ENCODE measurements around the gene M6PR.
"Not testable (repeated sequence)": the region's sequence is repeated elsewhere in the genome, so short reads cannot be mapped to it uniquely, and the experiment has no call there.

The M6PR gene

DNA sequence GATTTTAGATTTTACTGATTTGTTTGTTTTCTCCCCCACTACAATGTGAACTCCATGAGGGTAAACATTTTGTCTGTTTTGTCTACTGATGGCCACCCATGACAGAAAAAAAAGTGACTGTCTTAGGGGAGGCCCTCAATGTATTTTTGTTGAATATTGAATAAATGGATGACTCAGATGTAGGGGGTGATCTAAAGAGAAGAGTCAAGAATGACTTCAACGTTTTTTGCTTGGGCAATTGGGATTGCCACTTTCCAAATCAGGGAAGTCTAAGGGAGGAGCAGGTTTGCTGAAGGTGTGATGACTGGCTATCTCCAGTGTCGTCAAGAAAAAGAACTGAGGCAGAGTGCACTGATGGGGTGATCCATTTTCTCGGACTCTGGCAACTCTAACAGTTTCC, 45.8 kb downstream of the M6PR start:
- Histone ChIP-seq H3K4me3 (ENCODE audit: severe bottlenecking) (no peak overlapping the region), H3K27me3 (ENCODE audit: insufficient read depth, poor library complexity, severe bottlenecking) (no peaks in the 10 kb centered on the region), H3K4me1 (ENCODE audit: insufficient read depth, poor library complexity, severe bottlenecking) (no peaks in the 10 kb centered on the region), H3K9me3 (ENCODE audit: severe bottlenecking) (no peaks in the 10 kb centered on the region), H3K27ac (ENCODE audit: poor library complexity, severe bottlenecking) (no peak overlapping the region), H3K36me3 (ENCODE audit: low read depth) (no peaks in the 10 kb centered on the region)
- ATAC-seq (ENCODE audit: low read depth) (no peak), DNase-seq (ENCODE audit: low spot score) (no peak)
- TF ChIP-seq, protein P1, sequence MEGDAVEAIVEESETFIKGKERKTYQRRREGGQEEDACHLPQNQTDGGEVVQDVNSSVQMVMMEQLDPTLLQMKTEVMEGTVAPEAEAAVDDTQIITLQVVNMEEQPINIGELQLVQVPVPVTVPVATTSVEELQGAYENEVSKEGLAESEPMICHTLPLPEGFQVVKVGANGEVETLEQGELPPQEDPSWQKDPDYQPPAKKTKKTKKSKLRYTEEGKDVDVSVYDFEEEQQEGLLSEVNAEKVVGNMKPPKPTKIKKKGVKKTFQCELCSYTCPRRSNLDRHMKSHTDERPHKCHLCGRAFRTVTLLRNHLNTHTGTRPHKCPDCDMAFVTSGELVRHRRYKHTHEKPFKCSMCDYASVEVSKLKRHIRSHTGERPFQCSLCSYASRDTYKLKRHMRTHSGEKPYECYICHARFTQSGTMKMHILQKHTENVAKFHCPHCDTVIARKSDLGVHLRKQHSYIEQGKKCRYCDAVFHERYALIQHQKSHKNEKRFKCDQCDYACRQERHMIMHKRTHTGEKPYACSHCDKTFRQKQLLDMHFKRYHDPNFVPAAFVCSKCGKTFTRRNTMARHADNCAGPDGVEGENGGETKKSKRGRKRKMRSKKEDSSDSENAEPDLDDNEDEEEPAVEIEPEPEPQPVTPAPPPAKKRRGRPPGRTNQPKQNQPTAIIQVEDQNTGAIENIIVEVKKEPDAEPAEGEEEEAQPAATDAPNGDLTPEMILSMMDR (IDR thresholded peaks at IDR 0.05; ENCODE audit: poor library complexity, severe bottlenecking): no peak

DNA sequence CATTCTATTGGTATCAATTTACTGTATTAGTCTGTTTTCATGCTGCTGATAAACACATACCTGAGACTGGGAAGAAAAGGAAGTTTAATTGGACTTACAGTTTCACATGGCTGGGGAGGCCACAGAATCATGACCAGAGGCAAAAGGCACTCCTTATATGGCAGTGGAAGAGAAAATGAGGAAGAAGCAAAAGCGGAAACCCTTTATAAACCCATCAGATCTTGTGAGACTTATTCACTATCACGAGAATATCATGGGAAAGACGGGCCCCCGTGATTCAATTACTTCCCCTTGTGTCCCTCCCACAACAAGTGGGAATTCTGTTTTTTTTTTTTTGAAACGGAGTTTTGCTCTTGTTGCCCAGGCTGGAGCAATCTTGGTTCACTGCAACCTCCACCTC, 46.7 kb downstream of the M6PR start:
- not testable (repeated sequence) for H3K4me3 ChIP-seq (ENCODE audit: severe bottlenecking); H3K36me3 ChIP-seq (ENCODE audit: low read depth); H3K9me3 ChIP-seq (ENCODE audit: severe bottlenecking); ATAC-seq (ENCODE audit: low read depth); DNase-seq (ENCODE audit: low spot score); H3K27me3 ChIP-seq (ENCODE audit: insufficient read depth, poor library complexity, severe bottlenecking); H3K27ac ChIP-seq (ENCODE audit: poor library complexity, severe bottlenecking); H3K4me1 ChIP-seq (ENCODE audit: insufficient read depth, poor library complexity, severe bottlenecking)

DNA sequence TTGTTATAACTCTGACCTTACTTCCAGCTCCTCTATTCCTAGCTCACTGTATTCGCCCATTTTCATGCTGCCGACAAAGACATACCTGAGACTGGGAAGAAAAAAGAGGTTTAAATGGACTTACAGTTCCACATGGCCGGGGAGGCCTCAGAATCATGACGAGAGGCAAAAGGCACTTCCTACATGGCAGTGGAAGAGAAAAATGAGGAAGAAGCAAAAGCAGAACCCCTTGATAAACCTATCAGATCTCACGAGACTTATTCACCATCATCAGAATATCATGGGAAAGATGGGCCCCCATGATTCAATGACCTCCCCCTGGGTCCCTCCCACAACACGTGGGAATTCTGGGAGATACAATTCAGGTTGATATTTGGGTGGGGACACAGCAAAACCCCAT, 49.6 kb downstream of the M6PR start:
- Histone ChIP-seq H3K4me3 (ENCODE audit: severe bottlenecking) (no peak overlapping the region), H3K9me3 (ENCODE audit: severe bottlenecking) (no peaks in the 10 kb centered on the region), H3K27me3 (ENCODE audit: insufficient read depth, poor library complexity, severe bottlenecking) (no peaks in the 10 kb centered on the region), H3K4me1 (ENCODE audit: insufficient read depth, poor library complexity, severe bottlenecking) (no peaks in the 10 kb centered on the region), H3K27ac (ENCODE audit: poor library complexity, severe bottlenecking) (no peak overlapping the region), H3K36me3 (ENCODE audit: low read depth) (no peaks in the 10 kb centered on the region)
- TF ChIP-seq, protein P1 (IDR thresholded peaks at IDR 0.05; ENCODE audit: poor library complexity, severe bottlenecking): no peak
- ATAC-seq (ENCODE audit: low read depth): no peak
- DNase-seq (ENCODE audit: low spot score): no peak

DNA sequence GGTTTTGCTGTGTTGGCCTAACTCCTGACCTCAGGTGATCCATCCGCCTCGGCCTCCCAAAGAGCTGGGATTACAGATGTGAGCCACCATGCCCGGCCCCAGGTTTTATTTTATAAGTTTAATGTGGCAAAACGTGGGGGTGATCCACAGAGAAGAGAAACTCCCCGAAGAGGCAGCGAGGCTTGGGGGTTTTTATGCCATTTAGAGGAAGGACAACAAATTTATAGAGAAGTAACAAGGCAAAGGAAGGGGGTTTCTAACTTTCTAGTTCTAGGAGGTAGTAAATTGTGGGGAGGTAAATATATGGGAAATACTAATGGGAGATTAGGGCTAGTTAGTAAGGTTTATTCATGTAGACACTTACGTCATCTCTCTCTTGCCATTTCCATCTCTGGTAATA, 52.4 kb downstream of the M6PR start:
- Histone ChIP-seq H3K4me1 (ENCODE audit: insufficient read depth, poor library complexity, severe bottlenecking) (no peaks in the 10 kb centered on the region), H3K27me3 (ENCODE audit: insufficient read depth, poor library complexity, severe bottlenecking) (no peaks in the 10 kb centered on the region), H3K9me3 (ENCODE audit: severe bottlenecking) (no peaks in the 10 kb centered on the region), H3K36me3 (ENCODE audit: low read depth) (no peaks in the 10 kb centered on the region), H3K4me3 (ENCODE audit: severe bottlenecking) (no peak overlapping the region), H3K27ac (ENCODE audit: poor library complexity, severe bottlenecking) (no peak overlapping the region)
- DNase-seq (ENCODE audit: low spot score) (no peak), ATAC-seq (ENCODE audit: low read depth) (no peak)
- TF ChIP-seq, protein P1 (IDR thresholded peaks at IDR 0.05; ENCODE audit: poor library complexity, severe bottlenecking): no peak

DNA sequence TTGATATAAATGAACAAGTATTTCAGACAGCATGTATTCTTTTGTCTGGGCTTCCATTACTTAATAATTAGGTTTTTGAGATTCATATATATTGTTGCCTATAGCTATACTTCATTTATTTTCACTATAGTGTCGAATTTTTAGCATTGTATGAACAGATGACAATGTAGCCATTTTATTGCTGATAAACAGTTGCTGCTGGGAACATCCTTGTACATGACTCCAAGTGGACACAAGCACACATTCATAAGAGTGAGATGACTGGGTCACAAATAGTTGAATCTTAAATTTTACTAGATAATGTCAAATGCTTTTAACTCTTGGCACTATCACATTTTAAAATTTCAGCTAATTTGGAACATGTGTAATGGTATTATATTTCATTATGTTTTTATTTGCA, 54.5 kb downstream of the M6PR start:
- H3K4me1 ChIP-seq (ENCODE audit: insufficient read depth, poor library complexity, severe bottlenecking): no peaks in the 10 kb centered on the region
- no peaks in the 10 kb centered on the region for H3K9me3 ChIP-seq (ENCODE audit: severe bottlenecking)
- H3K27ac ChIP-seq (ENCODE audit: poor library complexity, severe bottlenecking): no peak overlapping the region
- H3K4me3 ChIP-seq (ENCODE audit: severe bottlenecking): no peak overlapping the region
- TF ChIP-seq, protein P1 (IDR thresholded peaks at IDR 0.05; ENCODE audit: poor library complexity, severe bottlenecking): no peak
- H3K36me3 ChIP-seq (ENCODE audit: low read depth): no peaks in the 10 kb centered on the region
- no peaks in the 10 kb centered on the region for H3K27me3 ChIP-seq (ENCODE audit: insufficient read depth, poor library complexity, severe bottlenecking)
- ATAC-seq (ENCODE audit: low read depth): no peak
- DNase-seq (ENCODE audit: low spot score): no peak

Measured in RWPE2 (cell line).